Omental fat pad (tissue), 4 donors: ENCODE data around the gene ENTPD8. TPM values are rescaled to one million over a fixed set of nuclear protein-coding genes. Genes with fewer than 3 reads are reported as not detected.
A peak's percentile ranks its signal among the peaks of the same experiment; 100 is the strongest.

Experiments used
- ATAC-seq: fragments of 150-250 bp; one replicate; pipeline ENCODE4 v1.9.1; 2016; ENCODE audit warnings: mild to moderate bottlenecking, moderate library complexity; ENCODE audit not compliant: low FRiP score
- DNase-seq: peaks from one replicate; pipeline ENCODE4 v3.0.0-alpha.2; 2019; ENCODE audit warnings: low spot score
- CTCF ChIP-seq, 3 donors: fragments of 450-650 bp; IDR thresholded peaks; one replicate each; pipeline ENCODE4 v1.5.1; 2016 to 2017; ENCODE audit warnings: antibody characterized with exemption in 3 of 3, mild to moderate bottlenecking in 3 of 3, moderate library complexity in 2 of 3
- total RNA-seq, 4 donors: library from RNA; depleted of rRNA; stranded (reverse); fragments of >200 nt; gene quantifications; one replicate each; pipeline ENCODE4 v1.1.0, GENCODE V29; 2016

ENTPD8 gene
- total RNA-seq, 4 donors from 2014 or later: not detected

GRCh38 chr9:137456864-137457405 is 15.8 kb upstream of the ENTPD8 start:
- no peak for TF ChIP-seq CTCF (IDR thresholded peaks at IDR 0.05)
- ATAC-seq: no peak
- no peak for DNase-seq

DNA sequence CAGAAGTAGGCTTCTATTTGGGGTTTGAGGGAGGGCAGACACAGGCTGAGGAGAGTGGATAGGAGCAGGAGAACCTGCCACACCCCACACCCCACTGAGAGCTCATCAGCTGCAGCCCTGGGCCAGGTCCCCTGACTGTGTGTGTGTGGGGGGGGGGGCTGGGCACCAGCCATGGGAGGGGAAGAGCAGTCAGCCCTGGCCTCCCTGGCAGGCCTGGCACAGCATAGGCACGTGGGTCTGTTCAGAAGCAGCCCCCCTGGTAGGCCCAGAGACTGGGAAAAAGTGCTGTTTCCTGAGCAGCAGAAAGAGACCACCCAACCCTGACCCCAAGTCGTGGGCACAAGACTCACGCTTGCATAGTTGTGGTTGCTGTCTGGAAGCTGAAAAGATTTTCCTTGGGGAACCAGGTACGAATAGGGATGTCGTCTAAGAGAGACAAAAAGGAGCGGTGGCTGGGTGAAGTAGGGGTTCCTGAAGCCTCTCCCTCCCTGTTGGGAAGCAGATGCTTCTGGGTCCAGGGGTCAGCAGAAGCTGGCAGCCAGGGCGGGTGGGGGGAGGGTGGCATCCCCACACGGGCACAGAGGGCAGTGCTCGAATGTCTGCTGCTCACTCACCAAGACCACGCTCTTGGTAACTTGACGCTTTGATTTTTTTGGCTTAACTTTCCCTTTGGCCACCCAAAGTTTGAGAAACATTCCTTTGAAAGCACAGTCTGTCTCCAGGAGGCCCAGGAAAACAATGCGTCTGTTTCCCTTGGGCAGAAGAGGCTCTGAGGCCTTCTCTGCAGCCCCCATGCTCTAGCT is 15.1 kb upstream of the ENTPD8 start:
- DNase-seq (no peak), ATAC-seq (no peak)
- TF ChIP-seq CTCF (IDR thresholded peaks at IDR 0.05): no peak

DNA sequence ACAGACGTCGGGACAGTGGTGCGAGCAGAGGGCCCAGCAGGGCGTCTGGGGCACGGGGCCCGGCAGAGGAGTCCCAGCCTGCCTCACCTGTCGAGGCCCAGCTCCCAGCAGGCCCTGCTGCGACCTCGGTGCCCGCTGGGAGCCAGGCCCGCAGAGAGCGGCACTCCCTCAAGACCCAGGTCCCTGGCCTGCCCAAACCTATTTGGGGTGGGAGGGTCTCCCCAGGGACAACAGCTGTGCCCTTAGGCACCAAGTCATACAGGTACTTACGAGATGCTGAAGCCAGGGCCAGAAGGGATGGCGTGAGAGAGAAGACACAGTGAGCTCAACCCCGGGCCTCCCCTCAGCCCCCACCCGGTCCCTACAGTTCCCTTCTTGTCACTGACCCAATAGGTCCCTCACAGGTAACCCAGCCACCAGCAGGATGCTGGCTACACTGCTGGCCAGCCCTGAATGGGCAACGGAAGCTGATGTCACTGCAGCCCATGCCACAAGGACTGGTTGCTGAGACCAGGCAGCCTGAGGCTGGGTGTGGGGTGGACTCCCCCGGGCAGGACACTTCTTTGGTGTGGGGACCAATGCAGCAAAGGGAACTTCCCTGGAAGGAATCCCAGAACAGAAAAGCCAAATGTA is 14.3 kb upstream of the ENTPD8 start:
- no peak for DNase-seq
- no peak for TF ChIP-seq CTCF (IDR thresholded peaks at IDR 0.05)

DNA sequence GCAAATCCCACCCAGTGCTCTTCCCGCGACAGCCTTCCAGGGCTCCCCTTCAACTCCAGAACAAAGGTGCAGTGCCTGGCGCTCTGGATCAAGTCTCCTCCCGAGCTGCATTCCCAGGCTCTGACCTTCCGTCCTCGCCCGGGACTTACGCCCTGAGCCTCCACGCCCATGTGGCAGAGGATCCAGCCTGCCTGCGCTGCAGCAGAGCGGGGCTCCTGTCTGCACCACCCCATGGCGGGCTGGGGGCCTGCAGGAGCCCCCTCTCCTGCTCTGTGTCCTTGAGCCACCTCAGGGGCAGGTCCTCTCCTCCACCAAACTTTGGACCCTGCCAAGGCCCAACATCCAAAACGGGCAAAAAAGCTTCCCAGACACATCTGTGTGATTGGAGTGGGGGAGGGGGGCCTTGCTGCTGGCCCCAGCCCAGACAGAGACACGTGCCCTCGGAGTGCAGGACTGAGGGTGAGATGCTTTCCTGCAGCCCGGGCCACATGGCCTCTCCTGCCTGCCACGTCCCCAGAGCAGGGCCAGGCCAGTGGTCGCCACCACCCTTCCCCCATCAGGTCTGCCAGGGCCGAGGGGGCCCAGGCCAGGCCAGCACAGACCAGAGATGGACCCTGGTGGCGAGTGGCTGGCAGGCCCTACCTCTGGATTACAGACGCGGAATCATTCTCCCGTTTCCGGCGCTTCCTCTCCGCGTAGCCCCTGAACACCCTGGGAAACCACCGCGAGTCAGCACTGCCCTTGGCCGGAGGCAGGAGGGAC is 13.6 kb upstream of the ENTPD8 start:
- ATAC-seq (peak; percentile 7), DNase-seq (no peak)
- no peak for TF ChIP-seq CTCF (IDR thresholded peaks at IDR 0.05)

More for the DNA sequence above, 14.3 kb upstream of the ENTPD8 start:
- ATAC-seq: no peak

DNA sequence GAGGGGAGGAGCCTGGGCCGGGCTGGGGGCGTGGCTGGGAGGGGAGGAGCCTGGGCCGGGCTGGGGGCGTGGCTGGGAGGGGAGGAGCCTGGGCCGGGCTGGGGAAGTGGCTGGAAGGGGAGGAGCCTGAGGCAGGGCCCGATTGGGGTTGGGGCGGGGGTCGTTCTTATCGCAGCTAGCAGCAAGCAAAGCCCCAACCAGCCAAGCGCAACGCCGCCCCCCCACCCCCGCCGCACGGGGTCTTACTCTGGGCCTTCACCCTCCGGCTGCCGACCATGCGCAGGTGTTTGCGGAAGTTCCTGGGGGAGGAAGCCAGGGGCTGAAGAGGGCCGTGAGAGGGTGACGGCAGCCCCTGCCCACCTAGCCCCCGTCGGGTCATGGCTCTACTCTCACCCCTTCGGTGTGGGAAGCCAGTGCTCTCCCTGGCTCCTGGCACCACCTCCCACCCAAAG is 13.0 kb upstream of the ENTPD8 start:
- TF ChIP-seq CTCF (IDR thresholded peaks at IDR 0.05): no peak
- ATAC-seq: peak; percentile 10
- no peak for DNase-seq

- DNase-seq (no peak), ATAC-seq (peak; percentile 63)
These were observed 12.5 kb upstream of the ENTPD8 start for GRCh38 chr9:137453643-137454081.

More at GRCh38 chr9:137453643-137454081, 12.5 kb upstream of the ENTPD8 start:
- TF ChIP-seq CTCF (IDR thresholded peaks at IDR 0.05): no peak
